Heart left ventricle (tissue), 13 donors: ENCODE results near the gene THADA.

ENCODE experiments used
- POLR2A ChIP-seq, 2 donors: fragments of 450-650 bp; IDR thresholded peaks; one replicate each; pipeline ENCODE4 v1.6.1; 2017; ENCODE audit warnings: antibody characterized with exemption in 2 of 2, mild to moderate bottlenecking in 2 of 2, moderate library complexity in 2 of 2
- TF ChIP-seq, protein P1 (sequence below), 12 donors: fragments of 200-600 bp; sonication (generic) in 4 of 12; IDR thresholded peaks; one replicate each; pipeline versions ENCODE4 v1.5.0 to v1.8.0; 2018 to 2022; ENCODE audit warnings: antibody characterized with exemption in 12 of 12, mild to moderate bottlenecking in 5 of 12
- donor health status: ischemic (EF 13 %, LVEDD 7.1; RV severe dilation, severe dysfunction).
- donor health status: DM: no; HTN: yes; CAD: no.
- donor health status: DM: no; HTN: no; CAD: no.
- donor health status: ischemic (EF 25% LVEDD 6.9; RV normal size, moderate dysfunction).
- donor health status: ischemic (EF 25% LVEDD 5.7; RV mildly dilated, moderate dysfunction).
- donor health status: ischemic (EF 35%, LVEDD 5.7; RV mildly dilated, moderate dysfunction).
- donor health status: nonischemic (EF 11% LVEDD 7.7; RV severe dilation, severe dysfunction).
- donor health status: DM: yes; HTN: yes; CAD: no.
- donor health status: PGD.
- donor health status: ischemic (EF 29% LVEDD 5.4; RV normal size, mild dysfunction).
- donor health status: nonischemic (EF 23%, LVEDD 6.1; RV moderate dilation, normal function).

DNA sequence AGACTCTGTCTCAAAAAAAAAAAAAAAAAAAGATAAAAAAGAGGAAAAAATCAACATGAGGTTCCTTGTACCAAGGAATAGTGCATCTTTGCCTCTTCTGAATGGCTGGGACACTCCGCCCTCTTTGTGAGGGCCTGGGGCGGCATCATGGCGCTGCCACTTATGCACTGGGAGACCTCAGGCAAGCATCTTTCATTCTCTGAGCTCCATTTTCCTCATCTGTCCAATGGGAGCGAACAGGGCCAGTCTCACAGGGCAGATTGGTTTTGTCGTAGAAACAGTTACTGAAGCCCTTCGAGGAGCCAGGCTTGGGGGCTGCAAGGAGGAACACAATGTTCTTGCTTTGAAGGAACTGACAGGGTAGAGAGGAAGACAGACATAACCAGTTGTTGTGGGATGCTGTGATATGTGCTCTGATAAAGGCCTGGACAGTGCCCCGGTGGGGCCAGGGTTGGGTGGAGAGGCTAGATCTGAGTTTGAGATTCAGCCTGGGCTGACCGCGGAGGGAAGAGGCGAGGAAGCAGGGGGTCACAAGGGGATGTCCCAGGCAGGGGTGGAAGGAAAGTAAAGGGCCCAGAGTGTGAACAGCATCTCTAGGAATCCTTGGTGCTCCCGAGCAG, 383.5 kb downstream of the THADA start:
- TF ChIP-seq, protein P1, sequence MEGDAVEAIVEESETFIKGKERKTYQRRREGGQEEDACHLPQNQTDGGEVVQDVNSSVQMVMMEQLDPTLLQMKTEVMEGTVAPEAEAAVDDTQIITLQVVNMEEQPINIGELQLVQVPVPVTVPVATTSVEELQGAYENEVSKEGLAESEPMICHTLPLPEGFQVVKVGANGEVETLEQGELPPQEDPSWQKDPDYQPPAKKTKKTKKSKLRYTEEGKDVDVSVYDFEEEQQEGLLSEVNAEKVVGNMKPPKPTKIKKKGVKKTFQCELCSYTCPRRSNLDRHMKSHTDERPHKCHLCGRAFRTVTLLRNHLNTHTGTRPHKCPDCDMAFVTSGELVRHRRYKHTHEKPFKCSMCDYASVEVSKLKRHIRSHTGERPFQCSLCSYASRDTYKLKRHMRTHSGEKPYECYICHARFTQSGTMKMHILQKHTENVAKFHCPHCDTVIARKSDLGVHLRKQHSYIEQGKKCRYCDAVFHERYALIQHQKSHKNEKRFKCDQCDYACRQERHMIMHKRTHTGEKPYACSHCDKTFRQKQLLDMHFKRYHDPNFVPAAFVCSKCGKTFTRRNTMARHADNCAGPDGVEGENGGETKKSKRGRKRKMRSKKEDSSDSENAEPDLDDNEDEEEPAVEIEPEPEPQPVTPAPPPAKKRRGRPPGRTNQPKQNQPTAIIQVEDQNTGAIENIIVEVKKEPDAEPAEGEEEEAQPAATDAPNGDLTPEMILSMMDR (IDR thresholded peaks at IDR 0.05) = no peak
- no peak for TF ChIP-seq POLR2A (IDR thresholded peaks at IDR 0.05)
